T-helper 2 cell treated with Interferon-gamma antibody and Interleukin-4, amounts not matched to agents 5 μg/mL and 100 μg/mL, for 36 hours (primary cell): ENCODE measurements around the gene BSN.
"Not testable (repeated sequence)": the region's sequence is repeated elsewhere in the genome, so short reads cannot be mapped to it uniquely, and the experiment has no call there.

Experiments used
- DNase-seq: peaks from one replicate; pipeline ENCODE4 v3.0.0; 2021; ENCODE audit warnings: low spot score
- H3K27ac Mint-ChIP-seq: one replicate; pipeline ENCODE4 v1.8.0; 2021; ENCODE audit warnings: mild to moderate bottlenecking, mixed read lengths
- H3K27me3 Mint-ChIP-seq: one replicate; pipeline ENCODE4 v1.8.0; 2021; ENCODE audit warnings: low read depth, mixed read lengths
- H3K36me3 Mint-ChIP-seq: one replicate; pipeline ENCODE4 v1.8.0; 2021; ENCODE audit warnings: low read depth, mixed read lengths
- H3K4me1 Mint-ChIP-seq: one replicate; pipeline ENCODE4 v1.8.0; 2021; ENCODE audit warnings: low read depth, mixed read lengths
- H3K4me3 Mint-ChIP-seq: one replicate; pipeline ENCODE4 v1.8.0; 2022; ENCODE audit warnings: mild to moderate bottlenecking, moderate library complexity, mixed read lengths
- H3K9me3 Mint-ChIP-seq: one replicate; pipeline ENCODE4 v1.8.0; 2021; ENCODE audit warnings: mixed read lengths

Gene BSN

DNA sequence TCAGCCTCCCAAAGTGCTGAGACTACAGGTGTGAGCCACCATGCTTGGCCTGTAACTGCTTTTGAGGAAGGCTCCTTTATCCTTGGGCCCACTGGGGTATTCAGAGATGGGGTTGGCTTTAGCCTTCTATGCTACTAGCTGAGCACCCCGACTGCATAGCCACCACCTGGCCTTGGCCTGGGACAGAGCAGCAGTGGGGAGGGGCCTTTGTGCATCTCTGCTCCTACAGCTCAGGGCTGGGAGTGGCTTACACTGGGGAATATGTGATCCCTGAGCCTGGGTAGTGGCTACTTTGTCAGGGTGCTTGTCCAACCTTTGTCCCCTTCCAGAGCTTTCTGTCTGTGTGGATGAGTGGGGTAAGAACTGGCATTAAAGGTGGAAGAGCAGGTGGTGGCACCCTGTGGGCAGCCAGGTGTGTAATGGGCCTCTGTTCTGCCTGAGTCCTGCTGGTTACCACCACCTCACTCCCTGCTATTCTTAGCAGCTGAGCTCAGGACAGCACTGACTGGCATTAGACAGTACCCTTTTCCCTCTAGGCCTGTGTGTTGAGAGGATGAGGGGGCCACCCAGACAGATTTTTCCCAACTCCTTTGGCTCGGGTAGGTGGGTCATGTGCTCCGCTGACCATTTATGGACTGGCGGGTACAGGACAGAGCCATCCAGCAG, 141.2 kb downstream of the BSN start:
- H3K4me3 Mint-ChIP-seq, H3K4me1 Mint-ChIP-seq, H3K27me3 Mint-ChIP-seq, H3K9me3 Mint-ChIP-seq, H3K27ac Mint-ChIP-seq, H3K36me3 Mint-ChIP-seq, DNase-seq: not testable (repeated sequence)

DNA sequence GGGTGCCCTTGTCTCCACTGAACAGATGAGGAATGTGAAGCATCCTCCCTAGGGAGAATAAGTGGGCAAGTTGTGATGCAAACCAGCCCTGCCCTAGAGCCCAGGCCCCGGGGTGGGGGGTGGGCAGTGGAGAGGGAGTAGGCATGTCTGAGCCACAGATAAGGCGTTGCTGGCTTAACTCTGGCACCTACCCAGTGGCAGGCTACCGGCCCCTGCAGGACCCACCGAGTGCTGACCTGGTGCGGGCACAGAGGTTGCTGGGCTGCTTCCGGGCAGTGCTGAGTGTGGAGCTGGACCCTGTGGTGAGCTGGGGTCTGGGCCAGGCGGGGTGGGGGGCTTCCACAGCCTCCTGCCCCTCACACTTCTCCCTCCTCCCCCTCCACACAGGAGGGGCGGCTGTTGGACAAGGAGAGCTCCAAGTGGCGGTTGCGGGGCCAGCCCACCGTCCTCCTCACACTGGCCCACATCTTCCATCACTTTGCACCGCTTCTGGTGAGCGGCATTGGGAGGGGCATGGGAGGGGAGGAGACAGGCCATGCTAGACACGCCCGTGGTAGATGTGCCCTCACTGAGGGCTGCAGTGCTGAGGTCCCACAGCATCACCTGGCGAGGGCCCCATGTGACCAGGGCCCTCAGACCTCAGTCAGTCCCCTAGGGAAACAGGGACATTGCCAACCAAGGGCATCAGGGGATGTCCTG, 145.2 kb downstream of the BSN start:
- Mint-ChIP-seq H3K27ac (no peak overlapping the region), H3K4me3 (no peak overlapping the region), H3K9me3 (no peaks in the 10 kb centered on the region), H3K4me1 (no peaks in the 10 kb centered on the region), H3K36me3 (peaks cover 5% of the 10 kb centered on the region), H3K27me3 (no peaks in the 10 kb centered on the region)
- DNase-seq: no peak

DNA sequence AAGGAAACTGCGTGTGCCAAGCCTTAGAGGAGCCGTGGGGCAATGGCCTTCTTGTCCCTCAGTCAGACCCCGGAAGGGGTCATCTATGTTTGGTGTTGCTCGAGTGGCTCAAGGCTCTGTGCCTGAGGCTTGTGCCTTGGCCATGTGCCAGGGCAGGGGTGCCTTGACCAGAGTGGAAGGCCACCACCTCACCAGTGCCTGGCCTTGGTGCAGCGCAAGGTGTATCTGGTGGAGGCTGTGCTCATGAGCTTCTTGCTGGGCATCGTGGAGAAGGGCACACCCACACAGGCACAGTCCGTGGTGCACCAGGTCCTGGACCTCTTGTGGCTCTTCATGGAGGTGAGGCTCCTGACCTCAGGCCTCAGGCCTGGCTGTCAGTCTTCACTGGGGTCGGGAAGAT, 145.7 kb downstream of the BSN start:
- no peak for DNase-seq
- no peaks in the 10 kb centered on the region for H3K27me3 Mint-ChIP-seq
- H3K36me3 Mint-ChIP-seq: peaks cover 5% of the 10 kb centered on the region
- H3K9me3 Mint-ChIP-seq: no peaks in the 10 kb centered on the region
- H3K27ac Mint-ChIP-seq: no peak overlapping the region
- H3K4me3 Mint-ChIP-seq: no peak overlapping the region
- no peaks in the 10 kb centered on the region for H3K4me1 Mint-ChIP-seq

DNA sequence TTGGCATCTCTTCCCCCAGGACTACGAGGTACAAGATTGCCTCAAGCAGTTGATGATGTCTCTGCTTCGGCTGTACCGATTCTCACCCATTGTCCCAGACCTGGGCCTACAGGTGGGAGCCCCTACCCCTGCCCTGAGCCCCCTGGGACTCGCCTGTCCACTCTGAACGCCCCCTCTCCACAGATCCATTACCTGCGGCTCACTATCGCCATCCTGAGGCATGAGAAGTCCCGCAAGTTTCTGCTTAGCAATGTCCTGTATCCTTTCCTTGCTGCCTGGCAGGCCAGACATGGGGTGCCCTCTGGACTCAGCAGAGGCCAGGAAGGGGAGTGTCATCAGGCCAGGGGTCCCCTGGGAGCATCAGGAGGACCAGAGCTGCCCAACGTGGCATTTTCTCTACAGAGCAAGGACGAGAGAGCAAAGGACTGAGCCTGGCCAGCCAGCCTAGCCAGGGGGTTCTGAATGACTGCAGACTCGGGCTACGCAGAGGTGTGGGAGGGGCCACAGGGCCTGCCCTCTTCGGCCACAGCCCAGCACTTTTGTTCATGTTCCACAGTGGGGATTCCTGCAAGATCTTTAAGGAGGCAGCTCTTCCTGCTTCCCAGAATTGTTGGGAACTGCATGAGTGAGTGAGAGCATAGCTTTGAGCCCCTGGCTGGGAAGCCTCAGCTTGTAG, 146.3 kb downstream of the BSN start:
- no peaks in the 10 kb centered on the region for H3K9me3 Mint-ChIP-seq
- H3K36me3 Mint-ChIP-seq: peaks cover 5% of the 10 kb centered on the region
- H3K4me1 Mint-ChIP-seq: no peaks in the 10 kb centered on the region
- H3K27ac Mint-ChIP-seq: no peak overlapping the region
- no peak for DNase-seq
- H3K27me3 Mint-ChIP-seq: no peaks in the 10 kb centered on the region
- H3K4me3 Mint-ChIP-seq: no peak overlapping the region

DNA sequence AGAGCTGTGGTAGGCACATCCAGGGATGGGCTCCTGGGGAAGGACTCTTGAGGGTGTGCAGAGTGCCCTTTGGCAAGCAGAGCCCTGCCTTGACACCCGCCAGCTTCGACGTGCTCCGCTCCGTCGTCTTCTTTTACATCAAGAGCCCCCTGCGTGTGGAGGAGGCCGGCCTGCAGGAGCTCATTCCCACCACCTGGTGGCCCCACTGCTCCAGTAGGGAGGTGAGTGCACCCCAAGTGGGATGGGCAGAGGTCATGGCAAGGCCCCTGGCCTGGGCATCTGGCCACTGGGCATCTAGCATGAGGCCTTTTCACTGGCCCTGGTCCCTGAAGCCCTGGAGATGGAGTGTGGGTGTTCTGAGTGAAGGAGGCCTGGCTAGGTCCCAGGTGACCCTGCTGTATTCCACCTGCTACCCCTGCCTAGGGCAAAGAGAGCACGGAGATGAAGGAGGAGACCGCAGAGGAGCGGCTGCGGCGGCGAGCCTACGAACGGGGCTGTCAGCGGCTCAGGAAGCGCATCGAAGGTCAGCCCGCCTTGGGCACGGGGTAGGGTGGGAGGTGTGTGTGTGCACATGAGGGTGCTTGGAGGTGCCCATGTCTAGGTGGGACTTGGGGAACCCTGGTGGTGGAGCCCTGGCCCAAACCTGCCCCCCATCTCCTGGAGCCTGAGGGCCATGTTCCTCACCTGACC, 147.3 kb downstream of the BSN start:
- H3K4me3 Mint-ChIP-seq: no peak overlapping the region
- no peak for DNase-seq
- no peaks in the 10 kb centered on the region for H3K4me1 Mint-ChIP-seq
- no peaks in the 10 kb centered on the region for H3K27me3 Mint-ChIP-seq
- H3K36me3 Mint-ChIP-seq: peaks cover 5% of the 10 kb centered on the region
- no peaks in the 10 kb centered on the region for H3K9me3 Mint-ChIP-seq
- H3K27ac Mint-ChIP-seq: no peak overlapping the region

DNA sequence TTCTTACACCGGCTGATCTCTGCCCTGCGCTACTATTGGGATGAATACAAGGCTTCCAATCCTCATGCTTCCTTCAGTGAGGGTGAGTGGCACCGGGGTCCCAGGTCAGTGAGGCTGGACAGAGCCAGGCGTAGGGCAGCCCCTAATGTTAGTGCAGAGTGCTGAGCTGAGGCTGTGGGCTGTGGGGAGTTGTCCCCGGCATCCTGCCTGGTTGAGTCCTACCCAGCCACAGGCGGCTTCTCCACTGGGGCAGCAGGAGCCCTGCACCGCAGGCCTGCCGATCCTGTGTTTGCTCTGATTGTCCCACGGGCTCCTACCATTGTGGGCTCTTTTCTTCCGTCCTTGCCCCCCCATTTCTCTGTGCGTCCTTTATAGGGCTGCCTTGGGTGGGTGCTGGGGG, 148.4 kb downstream of the BSN start:
- Mint-ChIP-seq H3K36me3 (peaks cover 7% of the 10 kb centered on the region), H3K27me3 (no peaks in the 10 kb centered on the region), H3K27ac (no peak overlapping the region), H3K9me3 (no peaks in the 10 kb centered on the region), H3K4me1 (no peaks in the 10 kb centered on the region), H3K4me3 (no peak overlapping the region)
- DNase-seq: no peak

DNA sequence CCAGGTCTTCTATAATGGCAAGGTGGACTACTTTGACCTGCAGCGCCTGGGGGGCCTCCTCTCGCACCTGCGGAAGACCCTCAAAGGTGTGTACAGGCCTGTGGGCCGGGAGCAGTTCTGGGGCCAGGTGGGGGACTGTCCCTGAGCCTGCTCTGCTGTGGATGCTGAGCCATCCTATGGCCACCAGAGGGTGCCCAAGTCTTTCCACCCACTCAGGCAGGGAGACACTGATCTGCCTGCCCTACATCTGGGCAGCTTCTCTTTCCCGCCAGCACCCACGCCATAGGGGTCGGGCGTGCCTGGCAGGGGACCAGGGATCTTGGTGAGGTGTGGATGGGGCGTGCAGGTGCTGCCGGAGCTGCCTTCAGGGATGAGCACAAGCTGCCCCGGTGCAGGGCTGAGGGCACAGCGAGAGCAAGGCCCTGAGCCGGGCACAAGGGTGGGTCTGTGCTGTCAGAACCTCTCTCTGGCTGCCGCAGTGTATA, 149.2 kb downstream of the BSN start:
- no peak overlapping the region for H3K27ac Mint-ChIP-seq
- peaks cover 7% of the 10 kb centered on the region for H3K36me3 Mint-ChIP-seq
- H3K9me3 Mint-ChIP-seq: no peaks in the 10 kb centered on the region
- H3K27me3 Mint-ChIP-seq: no peaks in the 10 kb centered on the region
- peak; percentile 59 for DNase-seq
- H3K4me1 Mint-ChIP-seq: no peaks in the 10 kb centered on the region
- H3K4me3 Mint-ChIP-seq: no peak overlapping the region

DNA sequence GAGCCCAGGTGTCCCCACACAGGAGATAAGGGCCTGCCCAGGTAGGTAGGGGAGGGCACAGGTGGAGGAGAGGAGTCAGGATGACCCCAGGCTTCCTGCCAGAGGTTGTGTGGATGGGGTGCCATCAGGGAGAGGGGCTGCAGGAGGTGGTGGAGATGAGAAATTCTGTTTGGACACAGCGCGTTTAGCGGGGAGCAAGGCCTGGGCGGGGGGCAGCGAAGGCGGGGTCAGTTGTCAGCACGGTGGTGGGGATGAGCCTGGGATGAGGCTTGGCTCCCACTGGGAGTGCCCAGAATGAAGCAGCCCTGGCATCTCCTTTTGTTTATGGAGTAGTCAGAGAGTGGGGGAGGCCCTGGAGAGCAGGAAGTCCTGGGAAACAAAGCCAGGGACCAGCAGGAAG, 149.7 kb downstream of the BSN start:
- H3K4me3 Mint-ChIP-seq: no peak overlapping the region
- peaks cover 7% of the 10 kb centered on the region for H3K36me3 Mint-ChIP-seq
- H3K9me3 Mint-ChIP-seq: no peaks in the 10 kb centered on the region
- H3K27me3 Mint-ChIP-seq: no peaks in the 10 kb centered on the region
- H3K4me1 Mint-ChIP-seq: no peaks in the 10 kb centered on the region
- H3K27ac Mint-ChIP-seq: no peak overlapping the region
- no peak for DNase-seq

DNA sequence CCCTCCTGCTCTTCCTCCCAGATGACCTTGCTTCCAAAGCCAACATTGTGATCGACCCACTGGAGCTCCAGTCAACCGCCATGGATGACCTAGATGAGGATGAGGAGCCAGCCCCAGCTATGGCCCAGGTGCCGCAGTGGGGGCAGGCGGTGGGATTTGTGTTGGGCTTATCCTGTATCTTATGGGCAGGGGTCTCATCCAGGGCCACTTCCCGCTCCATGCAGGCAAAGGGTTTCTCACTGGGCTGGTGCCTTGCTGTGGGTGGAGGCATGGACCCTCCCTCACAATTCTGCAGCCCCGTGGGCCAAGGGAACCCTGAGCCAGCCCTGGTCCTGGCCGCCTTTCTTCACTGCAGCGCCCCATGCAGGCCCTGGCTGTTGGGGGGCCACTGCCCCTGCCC, 150.4 kb downstream of the BSN start:
- Mint-ChIP-seq H3K9me3 (no peaks in the 10 kb centered on the region), H3K4me3 (no peak overlapping the region), H3K27ac (no peak overlapping the region), H3K27me3 (no peaks in the 10 kb centered on the region), H3K36me3 (peaks cover 7% of the 10 kb centered on the region), H3K4me1 (no peaks in the 10 kb centered on the region)
- no peak for DNase-seq

DNA sequence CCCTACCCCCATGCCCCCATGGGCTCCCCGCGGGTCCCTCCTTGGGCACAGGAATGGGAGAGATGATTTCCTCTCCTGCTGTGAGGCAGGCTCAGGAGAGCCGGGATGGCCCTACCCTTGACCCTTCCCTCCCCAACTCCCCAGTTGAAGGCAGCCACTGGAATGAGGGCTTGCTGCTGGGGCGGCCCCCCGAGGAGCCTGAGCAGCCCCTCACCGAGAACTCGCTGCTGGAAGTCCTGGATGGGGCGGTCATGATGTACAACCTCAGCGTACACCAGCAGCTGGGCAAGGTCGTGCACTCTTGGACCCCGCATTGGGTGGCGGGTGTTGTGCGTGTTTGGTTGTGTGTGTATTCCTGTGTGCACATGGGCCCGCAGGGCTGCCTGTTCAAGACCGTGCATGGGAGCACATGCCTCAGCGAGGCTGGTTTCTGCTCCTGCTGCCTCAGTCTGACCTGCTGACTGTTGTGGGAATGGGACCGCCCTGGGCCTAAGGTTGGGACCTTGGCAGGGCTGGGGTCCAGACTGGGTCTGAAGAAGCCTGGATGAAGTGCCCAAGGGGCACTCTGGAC, 151.2 kb downstream of the BSN start:
- H3K4me3 Mint-ChIP-seq: no peak overlapping the region
- H3K4me1 Mint-ChIP-seq: no peaks in the 10 kb centered on the region
- no peaks in the 10 kb centered on the region for H3K27me3 Mint-ChIP-seq
- H3K36me3 Mint-ChIP-seq: peaks cover 5% of the 10 kb centered on the region
- no peaks in the 10 kb centered on the region for H3K9me3 Mint-ChIP-seq
- H3K27ac Mint-ChIP-seq: no peak overlapping the region
- DNase-seq: no peak

DNA sequence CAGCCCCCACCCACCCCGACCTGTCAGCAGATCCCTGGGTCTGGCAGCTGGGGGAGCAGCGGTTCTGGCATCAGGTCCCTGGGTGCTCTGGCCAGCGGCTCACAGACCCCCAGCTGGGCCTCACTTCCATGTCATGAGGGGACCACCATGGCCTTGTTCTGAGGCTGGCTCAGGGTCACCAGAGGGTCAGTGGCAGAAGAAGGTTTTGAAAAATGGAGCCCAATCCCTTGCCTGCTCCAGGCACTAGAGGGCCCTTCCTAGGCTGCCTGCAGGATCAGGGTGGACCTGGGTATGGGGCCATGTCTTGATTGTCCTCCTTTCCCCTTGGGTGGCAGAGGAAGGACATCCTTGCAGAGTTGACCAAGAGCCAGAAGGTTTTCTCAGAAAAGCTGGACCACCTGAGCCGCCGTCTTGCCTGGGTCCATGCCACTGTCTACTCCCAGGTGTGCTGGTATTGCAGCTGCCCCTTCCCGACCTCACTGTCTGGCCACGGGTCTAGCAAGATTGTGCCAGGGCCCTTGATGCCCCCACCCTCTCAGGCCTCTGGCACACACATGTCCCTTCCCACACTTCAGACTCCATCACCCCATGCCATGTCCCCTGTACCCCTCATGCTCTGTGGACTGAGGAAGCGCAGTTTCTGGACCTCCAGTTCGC, 152.3 kb downstream of the BSN start:
- H3K36me3 Mint-ChIP-seq: peaks cover 5% of the 10 kb centered on the region
- no peaks in the 10 kb centered on the region for H3K27me3 Mint-ChIP-seq
- no peak for DNase-seq
- H3K27ac Mint-ChIP-seq: no peak overlapping the region
- peaks cover 3% of the 10 kb centered on the region for H3K4me1 Mint-ChIP-seq
- H3K4me3 Mint-ChIP-seq: no peak overlapping the region
- no peaks in the 10 kb centered on the region for H3K9me3 Mint-ChIP-seq

DNA sequence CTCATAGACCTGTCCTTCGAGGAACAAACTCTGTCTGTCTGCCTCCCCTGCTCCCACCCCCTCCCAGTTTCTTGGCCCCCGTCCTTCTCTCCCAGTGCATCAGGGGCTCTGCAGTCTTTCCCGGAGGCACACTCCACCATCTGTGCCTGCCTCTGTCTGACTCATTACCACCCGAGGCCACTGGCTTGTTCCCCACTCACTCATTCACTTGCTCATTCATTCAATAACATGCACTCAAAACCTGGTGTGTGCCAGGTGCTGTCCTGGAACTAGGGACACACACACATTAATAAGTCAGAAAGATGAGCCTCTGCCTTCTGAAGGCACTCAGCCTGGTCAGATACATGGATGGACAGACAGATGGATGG, 152.8 kb downstream of the BSN start:
- no peak overlapping the region for H3K4me3 Mint-ChIP-seq
- DNase-seq: no peak
- no peaks in the 10 kb centered on the region for H3K27me3 Mint-ChIP-seq
- H3K4me1 Mint-ChIP-seq: peaks cover 5% of the 10 kb centered on the region
- H3K27ac Mint-ChIP-seq: no peak overlapping the region
- no peaks in the 10 kb centered on the region for H3K9me3 Mint-ChIP-seq
- H3K36me3 Mint-ChIP-seq: peaks cover 5% of the 10 kb centered on the region

DNA sequence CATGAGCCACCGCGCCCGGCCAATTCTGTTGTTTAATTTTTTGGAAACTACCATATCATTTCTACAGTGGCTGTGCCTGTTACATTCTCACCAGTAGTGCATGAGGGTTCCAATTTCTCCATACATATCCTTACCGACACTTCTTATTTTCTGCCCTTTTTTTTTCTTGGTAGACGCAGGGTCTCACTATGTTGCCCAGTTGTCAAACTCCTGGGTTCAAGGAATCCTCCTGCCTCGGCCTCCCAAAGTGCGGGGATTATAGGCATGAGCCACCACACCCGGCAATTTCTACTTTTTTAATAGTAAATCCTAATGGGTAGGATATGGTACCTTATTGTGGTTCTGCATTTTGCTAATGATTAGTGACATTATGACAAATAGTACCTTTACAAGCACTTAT, 155.6 kb downstream of the BSN start:
- DNase-seq: no peak
- H3K36me3 Mint-ChIP-seq: peaks cover 2% of the 10 kb centered on the region
- H3K4me3 Mint-ChIP-seq: no peak overlapping the region
- H3K27ac Mint-ChIP-seq: no peak overlapping the region
- no peaks in the 10 kb centered on the region for H3K9me3 Mint-ChIP-seq
- H3K4me1 Mint-ChIP-seq: peaks cover 12% of the 10 kb centered on the region
- H3K27me3 Mint-ChIP-seq: no peaks in the 10 kb centered on the region
